NT2/D1 (cell line): ENCODE results near the gene DCBLD1.

Source experiments
- DNase-seq: peaks from one replicate; pipeline ENCODE4 v3.0.0-alpha.2; 2011; ENCODE audit warnings: low read depth, low spot score
- H3K27me3 ChIP-seq: 2 replicates; pipeline ENCODE4 v1.6.0; 2011; ENCODE audit warnings: mild to moderate bottlenecking; ENCODE audit not compliant: insufficient read length, insufficient read depth
- H3K36me3 ChIP-seq: 2 replicates; pipeline ENCODE4 v1.6.1; 2011; ENCODE audit warnings: mild to moderate bottlenecking, low read length, mixed read lengths; ENCODE audit not compliant: insufficient read depth, insufficient read length
- H3K4me1 ChIP-seq: 2 replicates; pipeline ENCODE4 v1.5.1; 2011; ENCODE audit not compliant: insufficient read depth, insufficient read length
- H3K4me3 ChIP-seq: 2 replicates; pipeline ENCODE4 v1.5.1; 2011; ENCODE audit warnings: low read depth; ENCODE audit not compliant: insufficient read length
- H3K9ac ChIP-seq: 2 replicates; pipeline ENCODE4 v1.6.0; 2011; ENCODE audit warnings: low read depth; ENCODE audit not compliant: insufficient read length
- H3K9me3 ChIP-seq: 2 replicates; pipeline ENCODE4 v1.5.1; 2011; ENCODE audit warnings: mild to moderate bottlenecking, low read length; ENCODE audit not compliant: insufficient read depth
- SUZ12 ChIP-seq: IDR thresholded peaks from 2 replicates; pipeline ENCODE4 v1.6.1; 2011; ENCODE audit not compliant: insufficient read length, insufficient read depth; ENCODE audit errors: extremely low read depth
- YY1 ChIP-seq: IDR thresholded peaks from 2 replicates; pipeline ENCODE4 v1.6.1; 2011; ENCODE audit not compliant: insufficient read length, insufficient read depth
- ZNF274 ChIP-seq: IDR thresholded peaks from 2 replicates; pipeline ENCODE4 v1.6.1; 2011; ENCODE audit warnings: mild to moderate bottlenecking, low read depth, low read length

Gene DCBLD1

DNA sequence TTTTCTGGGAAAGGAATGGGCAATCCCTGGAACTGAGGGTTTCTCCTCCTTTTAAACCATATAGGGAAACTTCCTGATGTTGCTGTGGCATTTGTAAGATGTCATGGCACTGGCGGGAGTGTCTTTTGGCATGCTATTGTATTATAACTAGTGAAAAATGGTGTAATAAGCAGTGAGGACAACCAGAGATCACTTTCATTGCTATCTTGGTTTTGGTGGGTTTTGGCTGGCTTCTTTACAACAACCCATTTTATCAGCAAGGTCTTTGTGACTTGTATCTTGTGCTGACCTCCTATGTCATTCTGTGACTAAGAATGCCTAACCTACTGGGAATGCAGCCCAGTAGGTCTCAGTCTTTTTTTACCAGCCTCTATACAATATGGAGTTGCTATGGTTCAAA is 9.1 kb upstream of the DCBLD1 start:
- TF ChIP-seq ZNF274 (no peak), SUZ12 (no peak), YY1 (no peak)
- Histone ChIP-seq H3K9ac (no peak overlapping the region), H3K27me3 (no peaks in the 10 kb centered on the region), H3K9me3 (no peaks in the 10 kb centered on the region), H3K4me3 (no peak overlapping the region), H3K36me3 (no peaks in the 10 kb centered on the region), H3K4me1 (no peaks in the 10 kb centered on the region)
- DNase-seq: no peak

GRCh38 chr6:117477988-117478852 is 4.3 kb upstream of the DCBLD1 start:
- Histone ChIP-seq H3K9ac (no peak overlapping the region), H3K4me3 (no peak overlapping the region), H3K27me3 (peaks cover 14% of the 10 kb centered on the region), H3K4me1 (no peaks in the 10 kb centered on the region), H3K36me3 (no peaks in the 10 kb centered on the region), H3K9me3 (no peaks in the 10 kb centered on the region)
- no peak for DNase-seq
- TF ChIP-seq SUZ12: no peak
- no peak for TF ChIP-seq YY1
- TF ChIP-seq ZNF274: no peak

DNA sequence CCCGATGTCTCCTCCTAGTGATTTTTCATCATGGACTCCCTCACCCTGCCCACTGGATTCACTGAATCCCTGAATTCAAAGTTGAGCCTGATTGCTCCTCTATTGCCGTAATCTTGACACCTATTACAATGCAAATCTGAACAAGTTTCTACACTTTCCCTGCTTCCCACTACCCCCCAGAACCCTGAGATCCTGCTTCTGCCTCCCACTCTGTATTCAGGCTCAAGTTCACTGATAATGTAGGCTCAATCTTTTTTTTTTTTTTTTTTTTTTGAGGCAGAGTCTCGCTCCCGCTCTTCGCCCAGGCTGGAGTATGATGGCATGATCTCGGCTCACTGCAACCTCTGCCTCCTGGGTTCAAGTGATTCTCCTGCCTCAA is 3.6 kb upstream of the DCBLD1 start:
- Histone ChIP-seq H3K36me3 (no peaks in the 10 kb centered on the region), H3K9ac (no peak overlapping the region), H3K27me3 (peaks cover 14% of the 10 kb centered on the region), H3K9me3 (no peaks in the 10 kb centered on the region), H3K4me3 (no peak overlapping the region), H3K4me1 (no peaks in the 10 kb centered on the region)
- TF ChIP-seq ZNF274 (no peak), SUZ12 (no peak), YY1 (no peak)
- no peak for DNase-seq

DNA sequence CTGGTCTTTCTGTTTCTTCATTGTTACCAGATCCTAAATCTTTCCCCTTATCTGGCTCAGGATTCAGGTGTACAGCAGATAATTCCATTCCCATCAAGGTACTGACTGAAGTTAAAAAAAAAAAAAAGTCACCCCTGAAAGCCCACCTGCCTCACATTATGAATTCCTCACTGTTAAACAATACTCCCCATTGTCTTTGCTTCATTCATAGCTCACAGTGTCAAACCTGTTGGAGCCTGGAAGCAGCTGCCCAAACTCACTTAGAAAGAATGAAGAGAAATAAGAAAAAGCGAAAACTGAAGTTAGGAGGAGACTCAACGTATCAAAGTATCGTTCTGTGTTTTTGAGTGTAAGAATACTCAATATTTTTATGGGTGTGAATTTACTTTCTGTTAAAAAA is 1.8 kb upstream of the DCBLD1 start:
- TF ChIP-seq ZNF274 (no peak), YY1 (no peak), SUZ12 (no peak)
- no peak for DNase-seq
- H3K27me3 ChIP-seq: peaks cover 14% of the 10 kb centered on the region
- no peaks in the 10 kb centered on the region for H3K9me3 ChIP-seq
- no peak overlapping the region for H3K9ac ChIP-seq
- no peaks in the 10 kb centered on the region for H3K36me3 ChIP-seq
- H3K4me3 ChIP-seq: no peak overlapping the region
- H3K4me1 ChIP-seq: no peaks in the 10 kb centered on the region

- H3K4me1 ChIP-seq: no peaks in the 10 kb centered on the region
- no peak for DNase-seq
- H3K36me3 ChIP-seq: no peaks in the 10 kb centered on the region
- TF ChIP-seq ZNF274: no peak
- TF ChIP-seq SUZ12: no peak
- TF ChIP-seq YY1: no peak
- H3K9ac ChIP-seq: no peak overlapping the region
- H3K27me3 ChIP-seq: peaks cover 14% of the 10 kb centered on the region
- H3K9me3 ChIP-seq: no peaks in the 10 kb centered on the region
- H3K4me3 ChIP-seq: no peak overlapping the region
Measured at GRCh38 chr6:117481278-117481925, 1.1 kb upstream of the DCBLD1 start.

- DNase-seq: no peak
- Histone ChIP-seq H3K9me3 (peaks cover 3% of the 10 kb centered on the region; the same call in 1 of the 2 replicates), H3K27me3 (peaks cover 14% of the 10 kb centered on the region), H3K4me3 (peak overlapping the region; percentile 70), H3K9ac (peak overlapping the region; percentile 56), H3K4me1 (no peaks in the 10 kb centered on the region), H3K36me3 (no peaks in the 10 kb centered on the region)
- no peak for TF ChIP-seq ZNF274
- no peak for TF ChIP-seq SUZ12
- TF ChIP-seq YY1: no peak
Measured at GRCh38 chr6:117481926-117482239, 591 bp upstream of the DCBLD1 start.

DNA sequence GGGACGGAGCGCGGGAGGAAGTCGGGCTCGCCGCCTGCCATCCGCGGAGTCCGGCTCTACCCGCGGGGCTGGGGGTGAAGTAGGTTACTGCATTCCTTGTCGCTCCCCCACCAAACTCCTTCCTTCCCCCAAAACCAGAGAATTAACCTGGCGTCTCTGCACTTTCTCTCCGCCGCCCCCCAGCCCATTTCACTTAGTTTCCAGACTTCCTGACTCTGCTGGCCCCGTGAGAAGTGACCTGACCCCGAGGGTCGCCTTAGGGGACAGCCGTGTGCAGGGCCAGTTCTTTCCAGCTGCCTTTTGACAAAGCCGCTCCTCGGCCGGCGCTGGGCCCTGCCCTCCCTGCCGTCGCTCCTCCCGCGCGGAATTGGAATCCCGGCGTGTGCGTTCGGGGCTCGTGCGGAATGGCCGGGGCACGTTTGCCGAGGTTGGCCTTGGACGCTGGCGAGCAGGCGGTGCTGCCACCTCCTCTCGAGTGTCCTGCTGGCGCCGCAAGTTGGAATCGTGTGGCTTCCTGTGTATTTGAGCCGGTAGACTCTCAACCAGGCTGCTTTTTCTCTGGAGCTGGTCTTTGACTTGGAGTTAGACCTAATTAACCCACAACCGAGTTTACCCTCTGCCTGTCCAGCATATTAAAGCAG is 650 bp downstream of the DCBLD1 start:
- TF ChIP-seq SUZ12 (no peak), YY1 (no peak), ZNF274 (no peak)
- DNase-seq: no peak

More for the DNA sequence above, 650 bp downstream of the DCBLD1 start:
- Histone ChIP-seq H3K4me1 (no peaks in the 10 kb centered on the region), H3K4me3 (peak overlapping the region; percentile 70), H3K9ac (peak overlapping the region; percentile 85), H3K9me3 (peaks cover 7% of the 10 kb centered on the region; the same call in 1 of the 2 replicates), H3K27me3 (peaks cover 14% of the 10 kb centered on the region), H3K36me3 (peaks cover 4% of the 10 kb centered on the region)
